Neural progenitor cell (in vitro differentiated cells): ENCODE data around the gene CX3CL1. TPM values are rescaled to one million over a fixed set of nuclear protein-coding genes. Genes with fewer than 3 reads are reported as not detected.

Experiments
- DNase-seq: peaks from one replicate; pipeline ENCODE4 v3.0.0-alpha.2; 2016; ENCODE audit warnings: low spot score
- H2AFZ ChIP-seq: fragments of 200-600 bp; sonication (generic); replicated peaks from 2 replicates; pipeline ENCODE4 v1.6.1; 2016; ENCODE audit warnings: antibody characterized with exemption
- H3F3A ChIP-seq: fragments of 200-600 bp; sonication (generic); 2 replicates; pipeline ENCODE4 v1.6.1; 2016; ENCODE audit warnings: antibody characterized with exemption, low read depth
- H3K27ac ChIP-seq: fragments of 200-600 bp; sonication (generic); 2 replicates; pipeline ENCODE4 v1.5.1; 2016; ENCODE audit warnings: mild to moderate bottlenecking
- H3K27me3 ChIP-seq: fragments of 200-600 bp; sonication (generic); 2 replicates; pipeline ENCODE4 v1.6.1; 2016; ENCODE audit warnings: mild to moderate bottlenecking, moderate library complexity
- H3K36me3 ChIP-seq: fragments of 200-600 bp; sonication (generic); 2 replicates; pipeline ENCODE4 v1.5.1; 2016
- H3K4me1 ChIP-seq: fragments of 200-600 bp; sonication (generic); 2 replicates; pipeline ENCODE4 v1.6.1; 2016; ENCODE audit warnings: mixed run types
- H3K4me2 ChIP-seq: fragments of 200-600 bp; sonication (generic); 2 replicates; pipeline ENCODE4 v1.6.1; 2016
- H3K4me3 ChIP-seq: fragments of 200-600 bp; sonication (generic); 2 replicates; pipeline ENCODE4 v1.5.1; 2016
- H3K79me2 ChIP-seq: fragments of 200-600 bp; sonication (generic); 2 replicates; pipeline ENCODE4 v1.6.1; 2016; ENCODE audit warnings: low read depth
- H3K9ac ChIP-seq: fragments of 200-600 bp; sonication (generic); 2 replicates; pipeline ENCODE4 v1.6.1; 2016
- H3K9me3 ChIP-seq: fragments of 200-600 bp; sonication (generic); 2 replicates; pipeline ENCODE4 v1.5.1; 2016; ENCODE audit warnings: low read depth
- H4K20me1 ChIP-seq: fragments of 200-600 bp; sonication (generic); 2 replicates; pipeline ENCODE4 v1.6.1; 2016; ENCODE audit warnings: low read depth
- H3K27ac Mint-ChIP-seq: 3 replicates; pipeline ENCODE4 v1.8.0; 2021; ENCODE audit warnings: mixed read lengths
- H3K27me3 Mint-ChIP-seq: 2 replicates; pipeline ENCODE4 v1.8.0; 2022; ENCODE audit warnings: low read depth, mild to moderate bottlenecking, inconsistent platforms, moderate library complexity, mixed read lengths; ENCODE audit not compliant: insufficient read depth
- H3K36me3 Mint-ChIP-seq: 3 replicates; pipeline ENCODE4 v1.8.0; 2021; ENCODE audit warnings: mixed read lengths
- H3K4me1 Mint-ChIP-seq: 3 replicates; pipeline ENCODE4 v1.8.0; 2021; ENCODE audit warnings: mixed read lengths
- H3K4me3 Mint-ChIP-seq: 3 replicates; pipeline ENCODE4 v1.8.0; 2021; ENCODE audit warnings: mild to moderate bottlenecking, moderate library complexity, mixed read lengths
- H3K9me3 Mint-ChIP-seq: 3 replicates; pipeline ENCODE4 v1.8.0; 2020; ENCODE audit warnings: mixed read lengths
- EZH2 ChIP-seq: fragments of 200-600 bp; sonication (generic); IDR thresholded peaks from 2 replicates; pipeline ENCODE4 v1.6.1; 2017; ENCODE audit warnings: antibody characterized with exemption, mild to moderate bottlenecking, moderate library complexity
- EZH2phosphoT487 ChIP-seq: fragments of 200-600 bp; sonication (generic); IDR thresholded peaks from 2 replicates; pipeline ENCODE4 v1.6.1; 2017; ENCODE audit warnings: antibody characterized with exemption
- small RNA-seq: library from RNA; depleted of rRNA; stranded (forward); fragments of <200 nt; gene quantifications from one replicate; pipeline ENCODE3, GENCODE V24; 2015
- total RNA-seq: library from RNA; depleted of rRNA; stranded (reverse); fragments of >200 nt; gene quantifications from 2 replicates; pipeline ENCODE4 v1.2.3, GENCODE V29; 2015; ENCODE audit warnings: low replicate concordance
- TF ChIP-seq, protein P1 (sequence below): fragments of 200-600 bp; sonication (generic); IDR thresholded peaks from 2 replicates; pipeline ENCODE4 v1.5.1; 2017; ENCODE audit warnings: antibody characterized with exemption, mild to moderate bottlenecking

CX3CL1 gene
- total RNA-seq, 1 donor from 2014 or later, result 0.65 TPM

DNA sequence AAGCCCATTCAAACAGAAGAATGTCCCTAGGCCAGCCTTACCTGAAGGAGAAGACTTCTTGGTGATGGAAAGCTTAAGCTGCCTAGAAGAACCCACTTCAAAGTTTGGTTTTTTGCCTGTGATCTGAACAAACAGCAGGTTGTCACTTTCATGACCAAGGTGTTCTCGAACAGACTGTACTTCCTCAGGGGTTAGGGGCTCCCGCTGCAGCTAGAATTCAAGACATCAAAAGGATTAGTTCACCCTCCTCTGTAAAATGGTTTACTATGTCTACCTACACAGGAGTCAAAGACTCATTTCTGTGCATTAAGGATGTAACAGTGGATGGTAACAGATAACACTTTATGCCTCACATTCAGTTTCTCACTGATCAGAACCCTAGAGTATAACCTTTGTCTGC, 61.7 kb downstream of the CX3CL1 start:
- no peaks in the 10 kb centered on the region for H4K20me1 ChIP-seq
- H3K79me2 ChIP-seq, result no peaks in the 10 kb centered on the region
- H3K4me3 ChIP-seq, result no peak overlapping the region
- H3F3A ChIP-seq, result no peaks in the 10 kb centered on the region
- H2AFZ ChIP-seq, result no peak overlapping the region
- no peak overlapping the region for H3K27ac Mint-ChIP-seq
- H3K27me3 ChIP-seq, result no peaks in the 10 kb centered on the region
- no peak overlapping the region for H3K27ac ChIP-seq
- TF ChIP-seq, protein P1, sequence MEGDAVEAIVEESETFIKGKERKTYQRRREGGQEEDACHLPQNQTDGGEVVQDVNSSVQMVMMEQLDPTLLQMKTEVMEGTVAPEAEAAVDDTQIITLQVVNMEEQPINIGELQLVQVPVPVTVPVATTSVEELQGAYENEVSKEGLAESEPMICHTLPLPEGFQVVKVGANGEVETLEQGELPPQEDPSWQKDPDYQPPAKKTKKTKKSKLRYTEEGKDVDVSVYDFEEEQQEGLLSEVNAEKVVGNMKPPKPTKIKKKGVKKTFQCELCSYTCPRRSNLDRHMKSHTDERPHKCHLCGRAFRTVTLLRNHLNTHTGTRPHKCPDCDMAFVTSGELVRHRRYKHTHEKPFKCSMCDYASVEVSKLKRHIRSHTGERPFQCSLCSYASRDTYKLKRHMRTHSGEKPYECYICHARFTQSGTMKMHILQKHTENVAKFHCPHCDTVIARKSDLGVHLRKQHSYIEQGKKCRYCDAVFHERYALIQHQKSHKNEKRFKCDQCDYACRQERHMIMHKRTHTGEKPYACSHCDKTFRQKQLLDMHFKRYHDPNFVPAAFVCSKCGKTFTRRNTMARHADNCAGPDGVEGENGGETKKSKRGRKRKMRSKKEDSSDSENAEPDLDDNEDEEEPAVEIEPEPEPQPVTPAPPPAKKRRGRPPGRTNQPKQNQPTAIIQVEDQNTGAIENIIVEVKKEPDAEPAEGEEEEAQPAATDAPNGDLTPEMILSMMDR, result no peak
- TF ChIP-seq EZH2phosphoT487, result no peak
- no peak for TF ChIP-seq EZH2
- H3K9ac ChIP-seq, result no peak overlapping the region
- peaks cover 29% of the 10 kb centered on the region for H3K36me3 Mint-ChIP-seq
- H3K9me3 Mint-ChIP-seq, result no peaks in the 10 kb centered on the region
- H3K4me1 ChIP-seq, result no peaks in the 10 kb centered on the region
- H3K36me3 ChIP-seq, result peaks cover 19% of the 10 kb centered on the region
- H3K4me2 ChIP-seq, result no peak overlapping the region
- H3K27me3 Mint-ChIP-seq, result no peaks in the 10 kb centered on the region
- no peak overlapping the region for H3K4me3 Mint-ChIP-seq
- no peaks in the 10 kb centered on the region for H3K9me3 ChIP-seq
- no peak for DNase-seq
- no peaks in the 10 kb centered on the region for H3K4me1 Mint-ChIP-seq

Small RNA genes within 50 kb of the gene (small RNA-seq; reads per million reads assigned to genes)
- not detected for gene AC108081.1

Other genes starting within 250 kb of the CX3CL1 start
- gene PSME3IP1, start 186.5 kb upstream of the CX3CL1 start, total RNA-seq, result 106 and 184 TPM in 2 replicates
- gene RSPRY1, start 186.2 kb upstream of the CX3CL1 start, total RNA-seq, result 46.6 and 49.2 TPM in 2 replicates
- gene ARL2BP, start 127.2 kb upstream of the CX3CL1 start, total RNA-seq, result 36.1 and 41.5 TPM in 2 replicates
- 0.86 and 1.6 TPM in 2 replicates for gene PLLP, start 87.8 kb upstream of the CX3CL1 start, total RNA-seq
- gene CCL22, start 13.7 kb upstream of the CX3CL1 start, total RNA-seq, result not detected in 2 replicates
- gene CCL17, start 32.3 kb downstream of the CX3CL1 start, total RNA-seq, result not detected in 2 replicates
- 89.2 and 95.9 TPM in 2 replicates for gene CIAPIN1, start 74.9 kb downstream of the CX3CL1 start, total RNA-seq
- 20.2 and 20.3 TPM in 2 replicates for gene COQ9, start 75.0 kb downstream of the CX3CL1 start, total RNA-seq
- 58.4 and 97.4 TPM in 2 replicates for gene POLR2C, start 90.2 kb downstream of the CX3CL1 start, total RNA-seq
- 10.5 and 27.4 TPM in 2 replicates for gene DOK4, start 114.0 kb downstream of the CX3CL1 start, total RNA-seq
- gene CCDC102A, start 164.1 kb downstream of the CX3CL1 start, total RNA-seq, result 3.9 and 12.8 TPM in 2 replicates
- 2.2 and 3.1 TPM in 2 replicates for gene ADGRG5, start 170.2 kb downstream of the CX3CL1 start, total RNA-seq